GM19452 (cell line): ENCODE measurements around the gene PIK3R6.

Experiments used
- ATAC-seq: cut with Tn5 transposase; IDR thresholded peaks from one replicate; pipeline ENCODE4 v1.9.1; 2021; ENCODE audit not compliant: unreplicated experiment

The PIK3R6 gene, protein sequence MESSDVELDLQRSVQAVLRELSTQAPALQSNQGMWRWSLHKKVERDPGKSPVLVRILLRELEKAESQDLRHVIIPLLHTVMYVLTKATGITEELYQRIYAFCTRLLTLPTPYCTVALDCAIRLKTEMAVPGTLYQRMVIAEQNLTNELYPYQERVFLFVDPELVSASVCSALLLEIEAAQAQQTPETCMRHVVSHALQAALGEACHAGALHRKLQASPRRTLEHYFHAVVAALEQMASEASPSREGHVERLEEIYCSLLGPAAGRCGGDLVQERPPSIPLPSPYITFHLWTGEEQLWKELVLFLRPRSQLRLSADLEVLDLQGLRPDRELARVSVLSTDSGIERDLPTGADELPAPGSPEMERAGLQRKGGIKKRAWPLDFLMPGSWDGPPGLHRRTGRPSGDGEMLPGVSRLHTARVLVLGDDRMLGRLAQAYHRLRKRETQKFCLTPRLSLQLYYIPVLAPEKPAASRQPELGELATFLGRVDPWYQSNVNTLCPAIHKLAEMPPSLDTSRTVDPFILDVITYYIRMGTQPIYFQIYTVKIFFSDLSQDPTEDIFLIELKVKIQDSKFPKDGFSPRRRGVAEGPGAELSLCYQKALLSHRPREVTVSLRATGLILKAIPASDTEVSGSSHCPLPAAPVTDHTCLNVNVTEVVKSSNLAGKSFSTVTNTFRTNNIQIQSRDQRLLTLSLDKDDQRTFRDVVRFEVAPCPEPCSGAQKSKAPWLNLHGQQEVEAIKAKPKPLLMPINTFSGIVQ

GRCh38 chr17:8867361-8867981 is at the start of gene PIK3R6:
Gene PIK3R6 (minus strand): TSS chr17:8867674. CDS start chr17:8849794, 17,880 bp downstream.
- ATAC-seq, result no peak

DNA sequence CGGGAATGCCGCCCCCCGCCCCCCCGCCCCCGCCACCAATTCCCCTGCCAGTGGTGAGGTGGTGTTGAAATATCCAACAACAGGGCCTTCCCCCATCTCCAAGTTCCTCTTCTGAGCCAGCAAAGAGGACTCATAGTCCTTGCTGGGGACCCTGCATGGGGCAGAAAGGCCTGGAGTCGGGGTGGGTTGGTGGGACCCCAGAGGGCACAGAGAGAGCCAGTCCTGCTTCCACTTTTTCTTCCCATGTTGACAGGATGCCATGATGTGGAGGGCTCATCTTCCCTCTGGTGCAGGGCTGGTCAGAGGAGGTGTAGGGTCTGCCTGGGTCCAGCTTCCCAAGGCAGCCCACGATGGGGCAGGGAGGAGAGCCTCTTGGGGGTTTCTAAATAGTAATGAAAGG is 49.0 kb upstream of the PIK3R6 start:
- ATAC-seq, result no peak

DNA sequence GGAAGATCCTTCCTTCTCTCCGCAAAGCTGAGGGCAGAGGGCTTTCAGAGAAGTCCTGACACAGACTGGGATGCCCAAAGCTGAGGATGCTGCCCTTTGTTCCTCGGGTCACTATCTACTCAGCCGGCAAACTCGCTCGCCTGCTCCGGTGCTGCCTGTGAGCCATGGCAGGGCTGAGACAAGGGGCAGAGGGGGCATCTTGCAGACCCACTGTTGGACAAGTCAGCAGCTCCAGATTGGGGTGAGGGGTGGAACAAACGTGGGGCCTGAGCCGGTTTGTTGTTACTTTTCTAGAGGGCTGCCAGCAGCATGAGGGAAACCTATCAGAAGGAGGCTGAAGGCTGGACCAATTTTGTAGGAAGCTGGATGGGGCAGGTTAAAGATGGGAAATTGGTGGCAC is 47.1 kb upstream of the PIK3R6 start:
- no peak for ATAC-seq

DNA sequence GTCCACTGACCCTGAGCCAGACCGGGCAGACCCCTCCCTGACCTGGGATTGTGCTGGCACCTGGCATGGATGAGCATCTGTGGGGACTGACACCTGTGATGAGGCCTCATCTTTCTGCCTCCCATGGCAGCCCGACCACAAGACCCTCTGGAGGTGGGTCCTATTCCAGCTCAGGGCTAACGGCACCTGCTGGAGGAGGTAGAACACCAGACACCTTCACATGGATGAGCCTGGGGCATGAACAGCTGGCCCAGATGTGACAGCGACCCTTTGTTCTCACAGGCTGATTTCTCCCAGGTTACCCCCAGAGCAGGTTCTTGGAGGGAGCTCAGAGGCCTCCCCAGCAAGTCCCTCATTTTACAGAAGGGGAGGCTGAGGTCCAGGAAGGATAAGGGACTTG is 46.4 kb upstream of the PIK3R6 start:
- no peak for ATAC-seq

DNA sequence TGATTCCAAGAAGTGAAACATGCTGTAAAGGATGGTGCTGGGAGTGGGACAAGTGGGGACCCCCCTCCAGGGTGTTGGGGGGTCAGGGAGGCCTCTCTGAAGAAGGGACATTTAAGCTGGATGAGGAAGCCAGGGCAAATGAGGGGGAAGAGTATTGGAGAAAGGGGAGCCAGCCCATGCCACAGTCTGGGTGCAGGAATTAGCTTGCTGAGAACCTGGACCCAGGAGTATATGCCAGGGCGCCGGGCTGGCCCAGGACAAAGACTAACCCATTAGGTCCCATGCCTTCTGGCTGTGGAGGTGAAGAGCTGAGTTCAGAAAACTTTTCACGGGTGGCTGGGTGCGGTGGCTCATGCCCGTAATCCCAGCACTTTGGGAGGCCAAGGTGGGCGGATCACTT is 45.6 kb upstream of the PIK3R6 start:
- no peak for ATAC-seq

- ATAC-seq, result no peak
These were observed 44.9 kb upstream of the PIK3R6 start for GRCh38 chr17:8912084-8912981.

DNA sequence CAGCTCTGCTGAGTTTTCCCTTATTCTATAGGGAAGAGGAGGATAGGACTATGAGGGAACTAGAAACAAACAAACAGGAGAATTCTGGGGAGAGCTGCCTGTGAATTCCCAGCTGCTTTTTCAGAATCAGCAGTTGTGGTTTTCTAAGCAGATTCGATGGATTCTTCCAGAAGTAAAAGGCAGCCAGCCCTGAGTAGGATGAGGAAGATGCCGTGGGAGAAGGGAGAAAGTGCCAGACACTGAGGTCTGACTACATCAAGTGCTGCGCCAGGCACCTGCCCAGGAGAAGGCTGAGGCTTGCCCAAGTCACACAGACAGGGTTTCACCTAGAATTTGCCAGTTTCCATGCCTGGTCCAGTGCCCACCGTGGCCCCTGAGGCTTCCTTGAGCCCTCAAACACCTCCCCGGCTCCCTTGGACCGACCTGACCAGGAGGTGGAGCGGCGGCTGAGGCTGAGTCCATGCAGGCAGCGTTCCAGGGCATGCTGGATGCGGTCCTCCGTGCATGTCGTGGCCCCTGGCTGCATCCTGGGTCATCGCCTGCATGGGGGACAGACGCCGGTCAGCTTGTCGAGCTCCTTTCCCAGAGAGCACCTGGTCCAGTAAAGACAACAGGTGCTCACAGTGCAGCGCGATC is 43.6 kb upstream of the PIK3R6 start:
- no peak for ATAC-seq

DNA sequence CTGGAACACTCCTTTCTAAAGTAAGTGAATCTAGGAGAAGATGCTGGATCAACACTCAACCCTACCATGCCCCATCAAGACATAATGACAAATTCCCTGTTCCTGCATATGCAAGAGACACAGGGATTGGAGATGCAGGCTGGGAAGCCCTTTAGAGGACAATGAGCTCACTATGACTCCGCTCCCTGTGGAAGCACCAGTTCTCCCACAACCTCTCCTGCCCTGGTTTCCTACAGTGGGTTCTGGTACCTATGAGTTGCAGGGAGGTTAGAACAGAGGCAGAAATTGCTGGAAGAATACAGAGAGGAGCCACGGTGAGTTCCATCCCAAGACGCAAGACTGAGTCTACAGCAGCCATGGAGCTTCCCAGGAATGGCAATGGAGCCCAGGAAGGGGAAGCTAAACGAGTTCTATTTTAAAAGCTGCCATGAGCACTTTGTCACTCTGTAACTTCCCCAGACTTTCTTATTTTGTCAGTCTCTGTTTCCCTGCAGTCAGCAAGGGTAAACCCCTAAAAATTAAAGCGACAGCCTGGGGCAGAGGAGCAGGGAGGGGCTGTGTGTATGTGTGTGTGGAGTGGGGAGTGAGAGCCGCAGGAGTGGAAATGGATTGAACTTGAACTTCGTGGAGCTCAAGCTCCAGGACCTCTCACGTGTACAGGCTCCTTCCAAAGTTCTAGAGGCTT is 42.3 kb upstream of the PIK3R6 start:
- no peak for ATAC-seq

- ATAC-seq, result no peak
These were observed 37.9 kb upstream of the PIK3R6 start for GRCh38 chr17:8905331-8905730.

DNA sequence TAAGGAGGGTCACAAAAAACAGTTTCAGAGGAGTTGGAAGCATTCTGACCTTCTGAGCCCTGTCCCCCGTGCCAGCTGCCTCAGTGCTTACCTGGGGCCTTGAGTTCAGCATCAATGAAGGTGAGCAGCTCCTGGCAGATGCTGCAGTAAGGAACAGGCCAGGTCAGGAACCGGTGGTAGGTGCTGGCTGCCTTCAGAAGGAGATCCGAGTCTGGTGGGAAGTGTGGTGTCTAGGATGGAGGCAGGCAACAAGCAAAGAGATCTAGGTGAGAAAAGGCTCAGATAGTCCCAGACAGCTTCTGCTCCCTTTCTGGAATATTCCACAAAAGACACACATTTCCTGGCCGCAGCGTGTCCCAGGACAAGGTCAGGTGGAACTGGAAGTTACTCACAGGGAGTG is 37.2 kb upstream of the PIK3R6 start:
- ATAC-seq, result no peak

GRCh38 chr17:8904201-8904600 is 36.7 kb upstream of the PIK3R6 start:
- no peak for ATAC-seq

DNA sequence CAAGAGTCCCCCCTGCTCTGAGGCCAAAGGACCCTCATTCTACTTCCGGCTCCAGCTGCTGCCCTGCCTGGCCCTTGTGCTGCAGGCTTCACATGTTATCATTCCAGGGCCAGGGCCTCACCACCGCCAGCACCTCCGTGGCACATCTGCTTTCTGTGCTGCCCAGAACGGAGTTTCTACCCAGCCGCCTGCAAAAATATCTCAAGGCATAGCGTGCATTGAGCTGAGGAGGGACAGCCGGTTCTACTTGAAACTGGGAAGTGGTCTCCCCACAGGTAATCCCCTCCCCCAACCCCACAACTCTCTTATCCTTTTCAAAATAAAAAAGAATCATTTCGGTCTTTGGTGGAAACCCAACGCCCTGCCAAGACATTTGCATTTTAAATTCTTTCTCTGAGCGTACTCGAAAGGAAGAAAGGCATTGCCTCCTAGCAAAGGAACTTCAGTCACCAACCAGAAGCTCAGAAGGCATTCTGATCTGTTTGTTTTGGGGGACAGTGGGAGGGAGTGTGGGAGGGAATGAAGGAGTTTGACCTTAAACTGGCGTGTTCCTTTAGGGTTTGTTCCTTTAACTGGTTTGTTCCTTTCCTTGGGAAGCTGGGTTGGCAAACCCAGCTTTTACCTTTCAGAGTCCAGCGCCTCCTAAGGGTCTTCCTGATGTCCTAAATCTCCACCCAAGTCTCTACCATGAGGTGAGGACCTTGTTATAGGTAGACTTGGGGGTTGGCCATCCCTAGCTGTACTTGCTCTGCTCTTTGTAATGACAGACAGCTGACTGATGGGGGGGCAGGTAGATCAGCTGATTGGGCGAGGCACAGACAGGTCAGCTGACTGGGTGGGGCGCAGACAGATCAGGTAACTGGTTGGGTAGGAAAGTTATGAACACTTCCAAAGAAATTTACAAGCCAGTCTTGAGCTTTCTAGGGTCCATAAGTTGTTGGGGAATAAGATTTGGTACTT is 33.4 kb upstream of the PIK3R6 start:
- no peak for ATAC-seq

GRCh38 chr17:8900207-8900606 is 32.7 kb upstream of the PIK3R6 start:
- no peak for ATAC-seq

- ATAC-seq, result no peak
These were observed 31.2 kb upstream of the PIK3R6 start for GRCh38 chr17:8898636-8899035.

- ATAC-seq, result no peak
These were observed 30.7 kb upstream of the PIK3R6 start for GRCh38 chr17:8898126-8898525.

GRCh38 chr17:8896641-8897635 is 29.5 kb upstream of the PIK3R6 start:
- no peak for ATAC-seq

- ATAC-seq, result no peak
These were observed 28.6 kb upstream of the PIK3R6 start for GRCh38 chr17:8896087-8896486.
